A549 treated with GW870086 at 1 μM for 4 hours (cell line): ENCODE results near the gene EMX1. TPM values are rescaled to one million over a fixed set of nuclear protein-coding genes. Genes with fewer than 3 reads are reported as not detected.

Source experiments
- total RNA-seq: library from RNA; stranded (reverse); fragments of 200-300 nt; extraction: Qiagen RNA extraction; gene quantifications from 5 replicates; pipeline ENCODE4 v1.2.3, GENCODE V29; 2022; ENCODE audit warnings: low read depth

EMX1 gene
- total RNA-seq: 0.13 to 0.25 TPM in 2 of 5 replicates, not detected in the others

GRCh38 chr2:72917138-72917876 lies at the start of gene EMX1:
Gene EMX1 (plus strand): TSS chr2:72917519. CDS start chr2:72917853, 334 bp downstream.

GRCh38 chr2:72887032-72887739 lies 30.1 kb upstream of the EMX1 start, which contains the start of gene SPR:
Gene SPR (plus strand): TSS chr2:72887408. CDS start chr2:72887433, 25 bp downstream.

Other genes starting within 250 kb of the EMX1 start
- 5.8 to 8.9 TPM (median 7.5 TPM) in 5 replicates for gene EXOC6B, start 91.5 kb upstream of the EMX1 start, total RNA-seq
- gene SPR, start 30.1 kb upstream of the EMX1 start, total RNA-seq: 92.9 to 144 TPM (median 130 TPM) in 5 replicates
- 10.9 to 15.5 TPM (median 13.1 TPM) in 5 replicates for gene SFXN5, start 154.2 kb downstream of the EMX1 start, total RNA-seq
- gene RAB11FIP5, start 195.4 kb downstream of the EMX1 start, total RNA-seq: 32.5 to 35.9 TPM (median 34.1 TPM) in 5 replicates